Right lung (tissue), 5 donors: ENCODE results near the gene GRIK3. TPM values are rescaled to one million over a fixed set of nuclear protein-coding genes. Genes with fewer than 3 reads are reported as not detected.
"Not testable (repeated sequence)": the region's sequence is repeated elsewhere in the genome, so short reads cannot be mapped to it uniquely, and the experiment has no call there.

Experiments used
- DNase-seq, 2 donors: peaks; one replicate each; pipeline ENCODE4 v3.0.0-alpha.2; 2013
- polyA plus RNA-seq, 5 donors: library from polyadenylated mRNA; unstranded; fragments of 120-200 nt; gene quantifications; one replicate each; pipeline versions ENCODE4 v1.2.1 to v1.2.3, GENCODE V29; 2013; ENCODE audit warnings: inconsistent platforms in 1 of 5, low replicate concordance in 1 of 5; ENCODE audit not compliant: insufficient read length in 5 of 5, insufficient read depth in 1 of 5

Gene GRIK3
- polyA plus RNA-seq, 5 donors = 0.35 to 1.00 (median 0.54) TPM

GRCh38 chr1:36944883-36945282 lies 89.4 kb downstream of the GRIK3 start:
- no peak for DNase-seq

GRCh38 chr1:36942148-36942547 lies 92.2 kb downstream of the GRIK3 start:
- DNase-seq = no peak

GRCh38 chr1:36941316-36941978 lies 92.9 kb downstream of the GRIK3 start:
- DNase-seq = no peak

GRCh38 chr1:36938819-36939218 lies 95.5 kb downstream of the GRIK3 start:
- DNase-seq = no peak

GRCh38 chr1:36937371-36937770 lies 96.9 kb downstream of the GRIK3 start:
- DNase-seq = no peak

GRCh38 chr1:36934061-36934460 lies 100.3 kb downstream of the GRIK3 start:
- DNase-seq = no peak

GRCh38 chr1:36927826-36928225 lies 106.5 kb downstream of the GRIK3 start:
- no peak for DNase-seq

GRCh38 chr1:36925251-36925650 lies 109.1 kb downstream of the GRIK3 start:
- DNase-seq = no peak

GRCh38 chr1:36924282-36924811 lies 110.0 kb downstream of the GRIK3 start:
- DNase-seq = peak; percentile 50 to 64

- no peak for DNase-seq
These were observed 111.5 kb downstream of the GRIK3 start for GRCh38 chr1:36922593-36923426.

GRCh38 chr1:36922071-36922470 lies 112.2 kb downstream of the GRIK3 start:
- no peak for DNase-seq

- DNase-seq = no peak
These were observed 113.4 kb downstream of the GRIK3 start for GRCh38 chr1:36920801-36921405.

GRCh38 chr1:36920371-36920770 lies 113.9 kb downstream of the GRIK3 start:
- no peak for DNase-seq

GRCh38 chr1:36919491-36920145 lies 114.7 kb downstream of the GRIK3 start:
- no peak for DNase-seq

- no peak for DNase-seq
These were observed 115.7 kb downstream of the GRIK3 start for GRCh38 chr1:36918604-36919003.

GRCh38 chr1:36916542-36916941 lies 117.8 kb downstream of the GRIK3 start:
- not testable (repeated sequence) for DNase-seq

- no peak for DNase-seq
These were observed 120.7 kb downstream of the GRIK3 start for GRCh38 chr1:36913484-36914060.

GRCh38 chr1:36913016-36913415 lies 121.3 kb downstream of the GRIK3 start:
- no peak for DNase-seq

- DNase-seq = no peak
These were observed 121.9 kb downstream of the GRIK3 start for GRCh38 chr1:36912365-36912865.

- no peak for DNase-seq
These were observed 122.6 kb downstream of the GRIK3 start for GRCh38 chr1:36911561-36912364.
